WTC11 (cell line): ENCODE data around the gene VSIG10. TPM values are rescaled to one million over a fixed set of nuclear protein-coding genes. Genes with fewer than 3 reads are reported as not detected.

Experiments
- ATAC-seq: fragments of 200-7000 bp; cut with Tn5 transposase; 2 replicates; pipeline ENCODE4 v1.10.0; 2021; ENCODE audit warnings: mild to moderate bottlenecking, moderate library complexity
- CTCF ChIA-PET: fragments of 300-600 bp; sonication (Branson Sonifier 250); formaldehyde crosslinking; loops from one replicate; lab custom pipeline; 2021; ENCODE audit warnings: antibody characterized with exemption; lab: Charles Lee
- POLR2A ChIA-PET: fragments of 350-600 bp; sonication (Branson Sonifier 250); formaldehyde crosslinking; loops from one replicate; lab custom pipeline; 2021; ENCODE audit warnings: antibody characterized with exemption; lab: Charles Lee
- DNase-seq: peaks from one replicate; pipeline ENCODE4 v3.0.0; 2021; ENCODE audit warnings: low spot score
- H3K27ac Mint-ChIP-seq: 2 replicates; pipeline ENCODE4 v1.8.0; 2021; ENCODE audit warnings: mixed read lengths
- H3K27me3 Mint-ChIP-seq: 2 replicates; pipeline ENCODE4 v1.8.0; 2021; ENCODE audit warnings: low read depth, mild to moderate bottlenecking, moderate library complexity, mixed read lengths
- H3K36me3 Mint-ChIP-seq: 2 replicates; pipeline ENCODE4 v1.8.0; 2021; ENCODE audit warnings: mixed read lengths
- H3K4me1 Mint-ChIP-seq: 2 replicates; pipeline ENCODE4 v1.8.0; 2022; ENCODE audit warnings: mixed read lengths
- H3K4me3 Mint-ChIP-seq: 2 replicates; pipeline ENCODE4 v1.8.0; 2021; ENCODE audit warnings: mild to moderate bottlenecking, moderate library complexity, mixed read lengths
- H3K9me3 Mint-ChIP-seq: 2 replicates; pipeline ENCODE4 v1.8.0; 2021; ENCODE audit warnings: mixed read lengths
- AFF4 ChIP-seq: sonication (generic); formaldehyde crosslinking; IDR thresholded peaks from 2 replicates; pipeline ENCODE4 v1.8.1; 2023; ENCODE audit warnings: mild to moderate bottlenecking, missing genetic modification reagents, borderline replicate concordance
- AR ChIP-seq: fragments of 250-450 bp; sonication (Bioruptor Pico); IDR thresholded peaks from 2 replicates; pipeline ENCODE4 v1.9.0; 2021; ENCODE audit warnings: mild to moderate bottlenecking
- ATF6 ChIP-seq: sonication (generic); formaldehyde crosslinking; IDR thresholded peaks from 2 replicates; pipeline ENCODE4 v1.8.1; 2023; ENCODE audit warnings: mild to moderate bottlenecking, missing genetic modification reagents
- E2F1 ChIP-seq: sonication (generic); formaldehyde crosslinking; IDR thresholded peaks from 2 replicates; pipeline ENCODE4 v1.8.0; 2022; ENCODE audit warnings: mild to moderate bottlenecking, missing genetic modification reagents
- EMX1 ChIP-seq: fragments of 250-450 bp; sonication (Bioruptor Pico); IDR thresholded peaks from 2 replicates; pipeline ENCODE4 v1.8.0; 2021; ENCODE audit warnings: mild to moderate bottlenecking
- ESRRA ChIP-seq: sonication (generic); formaldehyde crosslinking; IDR thresholded peaks from 2 replicates; pipeline ENCODE4 v1.8.1; 2022; ENCODE audit warnings: mild to moderate bottlenecking, missing genetic modification reagents, borderline replicate concordance
- FOXK1 ChIP-seq: sonication (generic); formaldehyde crosslinking; IDR thresholded peaks from 2 replicates; pipeline ENCODE4 v1.8.0; 2022; ENCODE audit warnings: mild to moderate bottlenecking, moderate library complexity, missing genetic modification reagents
- GRHL2 ChIP-seq: fragments of 250-450 bp; sonication (Bioruptor Pico); IDR thresholded peaks from 2 replicates; pipeline ENCODE4 v1.8.0; 2022; ENCODE audit warnings: mild to moderate bottlenecking, moderate library complexity; ENCODE audit not compliant: insufficient replicate concordance, severe bottlenecking
- GTF2I ChIP-seq: fragments of 250-450 bp; sonication (Bioruptor Pico); conservative IDR thresholded peaks from 2 replicates; pipeline ENCODE4 v1.4.0; 2021; ENCODE audit warnings: mild to moderate bottlenecking
- HMGXB4 ChIP-seq: sonication (generic); formaldehyde crosslinking; IDR thresholded peaks from 2 replicates; pipeline ENCODE4 v1.8.1; 2023; ENCODE audit warnings: mild to moderate bottlenecking, moderate library complexity, missing genetic modification reagents
- IRF1 ChIP-seq: sonication (generic); formaldehyde crosslinking; IDR thresholded peaks from 2 replicates; pipeline ENCODE4 v1.8.0; 2023; ENCODE audit warnings: missing genetic modification reagents
- TP53 ChIP-seq: sonication (generic); formaldehyde crosslinking; IDR thresholded peaks from 2 replicates; pipeline ENCODE4 v1.8.1; 2023; ENCODE audit warnings: mild to moderate bottlenecking, missing genetic modification reagents
- ZBTB43 ChIP-seq: sonication (generic); formaldehyde crosslinking; IDR thresholded peaks from 2 replicates; pipeline ENCODE4 v1.8.1; 2023; ENCODE audit warnings: mild to moderate bottlenecking, missing genetic modification reagents
- ZNF425 ChIP-seq: fragments of 250-450 bp; sonication (Bioruptor Pico); conservative IDR thresholded peaks from 2 replicates; pipeline ENCODE4 v1.9.0; 2021; ENCODE audit warnings: mild to moderate bottlenecking
- total RNA-seq: library from RNA; stranded (reverse); gene quantifications from 3 replicates; pipeline ENCODE4 v1.2.3, GENCODE V29; 2021

VSIG10 gene
- total RNA-seq, 1 experiment from 2014 or later = 82.5 TPM

- no peak for TF ChIP-seq AFF4 (CRISPR knock-in tag)
- no peak for TF ChIP-seq E2F1 (CRISPR knock-in tag)
- TF ChIP-seq FOXK1 (CRISPR knock-in tag) = no peak
- TF ChIP-seq EMX1 (CRISPR knock-in tag) = no peak
- no peak for TF ChIP-seq ESRRA (CRISPR knock-in tag)
Observed at GRCh38 chr12:118033323-118033722, 70.5 kb downstream of the VSIG10 start (continued).

- Mint-ChIP-seq H3K4me1 (no peaks in the 10 kb centered on the region; the same call in 1 of the 2 replicates), H3K9me3 (no peaks in the 10 kb centered on the region), H3K36me3 (peaks cover 78% of the 10 kb centered on the region), H3K4me3 (no peak overlapping the region), H3K27ac (peak overlapping the region; percentile 41; the same call in 1 of the 2 replicates), H3K27me3 (no peaks in the 10 kb centered on the region)
- CTCF ChIA-PET = interaction anchor here (0.8 to 1.8 kb wide), 2 partner anchors 87 to 157 kb away, joined by 3 to 5 read pairs; no protein-coding TSS in a partner anchor
- no peak for TF ChIP-seq IRF1
- TF ChIP-seq GTF2I = no peak
- no peak for TF ChIP-seq GRHL2
- no peak for TF ChIP-seq AR (CRISPR knock-in tag)
- TF ChIP-seq ZBTB43 (CRISPR knock-in tag) = no peak
- TF ChIP-seq ZNF425 = no peak
- no peak for TF ChIP-seq HMGXB4 (CRISPR knock-in tag)
- no peak for TF ChIP-seq ATF6
- no peak for TF ChIP-seq TP53 (CRISPR knock-in tag)
- POLR2A ChIA-PET = no interaction called here
- no peak for DNase-seq
- no peak for ATAC-seq
Observed at GRCh38 chr12:118032188-118032587, 71.6 kb downstream of the VSIG10 start.
